GM12878 (cell line): ENCODE results near the gene RPL22. TPM values are rescaled to one million over a fixed set of nuclear protein-coding genes. Genes with fewer than 3 reads are reported as not detected.

ENCODE experiments used
- ATAC-seq: fragments of 200-7000 bp; cut with Tn5 transposase; 3 replicates; pipeline ENCODE4 v1.9.1; 2020; ENCODE audit warnings: mild to moderate bottlenecking, moderate library complexity
- BruUV-seq: library from RNA; stranded (reverse); fragments of 400-500 nt; replicated peaks from 2 replicates; lab custom pipeline; 2021; lab: Mats Ljungman, UMichigan
- CTCF ChIA-PET: fragments of 300-600 bp; sonication (Branson Sonifier 250); formaldehyde crosslinking; extraction: SDS; loops from one replicate; lab custom pipeline; 2021; ENCODE audit warnings: inconsistent platforms; lab: Yijun Ruan, JAX
- POLR2A ChIA-PET: fragments of 350-600 bp; formaldehyde crosslinking; extraction: SDS; loops from one replicate; lab custom pipeline; 2021; ENCODE audit warnings: inconsistent platforms; lab: Charles Lee
- RAD21 ChIA-PET: fragments of 300-600 bp; sonication (Branson Sonifier 250); formaldehyde crosslinking; loops from one replicate; lab custom pipeline; 2023; ENCODE audit warnings: antibody characterized with exemption; ENCODE audit not compliant: unreplicated experiment; lab: Charles Lee
- SMC1A ChIA-PET: fragments of 300-600 bp; sonication (Branson Sonifier 250); formaldehyde crosslinking; loops from one replicate; lab custom pipeline; 2023; ENCODE audit not compliant: unreplicated experiment, uncharacterized antibody; lab: Charles Lee
- DNase-seq: peaks from one replicate; pipeline ENCODE4 v3.0.0-alpha.2; 2011; ENCODE audit warnings: low read depth, low spot score
- FAIRE-seq: peaks from 3 replicates; lab custom pipeline; 2011; peaks lifted over from hg19 to GRCh38; lab: Jason Lieb, UNC
- H2AFZ ChIP-seq: 2 replicates; pipeline ENCODE4 v1.6.0; 2011; ENCODE audit warnings: low read depth, low read length, control low read depth; ENCODE audit not compliant: control insufficient read depth
- H3K27ac ChIP-seq: 2 replicates; pipeline ENCODE4 v1.5.1; 2011; ENCODE audit warnings: control low read depth; ENCODE audit not compliant: control insufficient read depth, insufficient read depth
- H3K27me3 ChIP-seq, 2 experiments: replicated peaks in 1 of 2; 2 replicates each; pipeline versions ENCODE4 v1.6.0 to v1.6.1; 2011; ENCODE audit warnings: low read length in 1 of 2; ENCODE audit not compliant: control insufficient read depth in 2 of 2, insufficient read depth in 2 of 2
- H3K36me3 ChIP-seq, 2 experiments: 2 replicates each; pipeline ENCODE4 v1.5.1; 2011; ENCODE audit warnings: low read length in 1 of 2; ENCODE audit not compliant: control insufficient read depth in 2 of 2, insufficient read depth in 2 of 2
- H3K4me1 ChIP-seq: 2 replicates; pipeline ENCODE4 v1.6.1; 2011; ENCODE audit warnings: mild to moderate bottlenecking, low read length, moderate library complexity, mixed read lengths; ENCODE audit not compliant: control insufficient read depth, insufficient read depth
- H3K4me2 ChIP-seq: 2 replicates; pipeline ENCODE4 v1.6.0; 2011; ENCODE audit warnings: control low read depth; ENCODE audit not compliant: control insufficient read depth, insufficient read depth
- H3K4me3 ChIP-seq: fragments of 200-600 bp; sonication (generic); 2 replicates; pipeline ENCODE4 v1.5.1; 2016
- H3K79me2 ChIP-seq: 2 replicates; pipeline ENCODE4 v1.6.0; 2011; ENCODE audit warnings: low read length; ENCODE audit not compliant: control insufficient read depth, insufficient read depth
- H3K9ac ChIP-seq: 2 replicates; pipeline ENCODE4 v1.8.0; 2011; ENCODE audit warnings: low read length, control low read depth, mixed read lengths; ENCODE audit not compliant: control insufficient read depth, insufficient read depth
- H3K9me3 ChIP-seq: replicated peaks from 3 replicates; pipeline ENCODE4 v1.5.1; 2011; ENCODE audit warnings: mild to moderate bottlenecking, low read length; ENCODE audit not compliant: control insufficient read depth, insufficient read depth
- H4K20me1 ChIP-seq: 2 replicates; pipeline ENCODE4 v1.6.0; 2011; ENCODE audit not compliant: control insufficient read depth, insufficient read depth
- BCLAF1 ChIP-seq: fragments of 450-650 bp; IDR thresholded peaks from 2 replicates; pipeline ENCODE4 v1.6.1; 2017; ENCODE audit warnings: antibody characterized with exemption, mild to moderate bottlenecking, moderate library complexity
- CEBPB ChIP-seq, 2 experiments: fragments of 150-350 bp in 1 of 2; IDR thresholded peaks; 2 replicates each; pipeline ENCODE4 v1.6.1; 2012 to 2014; ENCODE audit warnings: low read depth in 2 of 2, low read length in 2 of 2, borderline replicate concordance in 1 of 2, inconsistent platforms in 1 of 2
- E2F8 ChIP-seq: fragments of 450-650 bp; IDR thresholded peaks from 2 replicates; pipeline ENCODE4 v1.6.1; 2018; ENCODE audit warnings: mild to moderate bottlenecking, low read depth, moderate library complexity; ENCODE audit not compliant: partially characterized antibody
- E4F1 ChIP-seq: fragments of 450-650 bp; IDR thresholded peaks from 2 replicates; pipeline ENCODE4 v1.6.1; 2018; ENCODE audit warnings: borderline replicate concordance, mild to moderate bottlenecking; ENCODE audit not compliant: partially characterized antibody
- EP300 ChIP-seq, 2 experiments: fragments of 150-350 bp in 1 of 2; IDR thresholded peaks; 2 replicates each; pipeline ENCODE4 v1.6.1; 2011 to 2012; ENCODE audit warnings: low read depth in 2 of 2, low read length in 2 of 2, borderline replicate concordance in 1 of 2, improper control_type of control experiment in 1 of 2, inconsistent platforms in 1 of 2; ENCODE audit not compliant: control insufficient read depth in 1 of 2
- FOXM1 ChIP-seq: IDR thresholded peaks from 2 replicates; pipeline ENCODE4 v1.6.1; 2012; ENCODE audit warnings: low read depth, mild to moderate bottlenecking, inconsistent platforms, low read length, moderate library complexity
- HSF1 ChIP-seq: fragments of 150-350 bp; IDR thresholded peaks from 2 replicates; pipeline ENCODE4 v1.6.1; 2014; ENCODE audit warnings: mild to moderate bottlenecking, low read depth, low read length
- NFIC ChIP-seq: IDR thresholded peaks from 2 replicates; pipeline ENCODE4 v1.6.1; 2012; ENCODE audit warnings: low read depth, mild to moderate bottlenecking, inconsistent platforms, low read length, moderate library complexity
- PAX8 ChIP-seq: fragments of 450-650 bp; IDR thresholded peaks from 2 replicates; pipeline ENCODE4 v1.6.1; 2017; ENCODE audit warnings: mild to moderate bottlenecking, moderate library complexity
- PML ChIP-seq: IDR thresholded peaks from 2 replicates; pipeline ENCODE4 v1.6.1; 2012; ENCODE audit warnings: low read length, inconsistent platforms
- SMAD1 ChIP-seq: fragments of 450-650 bp; IDR thresholded peaks from 2 replicates; pipeline ENCODE4 v1.6.1; 2018; ENCODE audit warnings: mild to moderate bottlenecking, low read depth; ENCODE audit not compliant: partially characterized antibody
- YBX1 ChIP-seq: fragments of 450-650 bp; IDR thresholded peaks from 2 replicates; pipeline ENCODE4 v1.6.1; 2016; ENCODE audit warnings: antibody characterized with exemption
- WGBS: methylation state at CpG from one replicate; pipeline ENCODE4 v1.1.6; 2016; ENCODE audit warnings: low lambda C conversion rate; ENCODE audit not compliant: insufficient replicate concordance, insufficient coverage; ENCODE audit errors: missing lambda C conversion rate; 5-methylcytosine and 5-hydroxymethylcytosine counted together
- in situ Hi-C: fragments of 300-500 bp; cut with MboI; formaldehyde crosslinking; loops from 9 replicates; pipeline ENCODE4 v1.14.3; 2018; ENCODE audit warnings: mixed read lengths
- intact Hi-C: fragments of 100-400 bp; cut with micrococcal nuclease; formaldehyde crosslinking; loops from one replicate; pipeline ENCODE4 v1.14.2; 2022; ENCODE audit not compliant: unreplicated experiment
- polyA plus RNA-seq, 11 experiments: library from polyadenylated mRNA; depleted of rRNA in 4 of 11; unstranded in 6 of 11; stranded (reverse) in 5 of 11; fragments of >200 nt; fragmentation: Nextera tagmentation in 4 of 11; fragmentation: Illumina TruSeq in 1 of 11; extraction: Ambion mirVana in 4 of 11; extraction: Trizol in 1 of 11; gene quantifications; 1 replicate in 1 of 11; 2 replicates in 10 of 11; pipeline versions ENCODE4 v1.2.1 to v1.2.3, GENCODE V29; 2011 to 2016; ENCODE audit warnings: inconsistent platforms in 2 of 11, missing spikeins in 2 of 11, low read depth in 1 of 11
- total RNA-seq, 4 experiments: library from RNA; depleted of rRNA in 3 of 4; stranded (reverse); fragments of >200 nt in 3 of 4; fragmentation: Illumina TruSeq in 1 of 4; extraction: Trizol in 1 of 4; gene quantifications; 2 replicates each; pipeline versions ENCODE4 v1.2.1 to v1.2.3, GENCODE V29; 2013 to 2021

The RPL22 gene
- total and polyA plus RNA-seq, 10 of the 15 experiments (the other 5 are each of a cell fraction or from before 2014, with no cell fraction given) = 191 to 560 (median 430) TPM

- TF ChIP-seq CEBPB (IDR thresholded peaks at IDR 0.05; ENCODE audit: borderline replicate concordance in 1 of 2, low read depth in 2 of 2, low read length in 2 of 2) (no peak), E2F8 (no peak), YBX1 (no peak)
These were observed 41.7 kb downstream of the RPL22 start (continued) for GRCh38 chr1:6157528-6158174.

GRCh38 chr1:6157132-6157527 lies 42.3 kb downstream of the RPL22 start:
- ChIA-PET RAD21 (no interaction called here), POLR2A (no interaction called here), CTCF (no interaction called here), SMC1A (no interaction called here)
- no peak overlapping the region for H3K9ac ChIP-seq
- H4K20me1 ChIP-seq = no peaks in the 10 kb centered on the region
- H3K36me3 ChIP-seq = no peaks in the 10 kb centered on the region
- no peak overlapping the region for H3K4me2 ChIP-seq
- H3K9me3 ChIP-seq = no peaks in the 10 kb centered on the region
- WGBS = 0% methylated on average over 2 of the region's 2 CpGs
- ATAC-seq (no peak), FAIRE-seq (no peak), DNase-seq (no peak)
- in situ Hi-C loops (no loop called here), intact Hi-C loops (no loop called here)
- no TSS peak for BruUV-seq
- no peaks in the 10 kb centered on the region for H3K79me2 ChIP-seq
- H3K27ac ChIP-seq = no peak overlapping the region
- no peaks in the 10 kb centered on the region for H3K4me1 ChIP-seq
- no peak overlapping the region for H2AFZ ChIP-seq
- H3K27me3 ChIP-seq = no peaks in the 10 kb centered on the region; a peak in 1 of 4 replicates
- no peak overlapping the region for H3K4me3 ChIP-seq
- TF ChIP-seq BCLAF1 (no peak), SMAD1 (no peak), E4F1 (no peak), FOXM1 (no peak), NFIC (no peak), EP300 (IDR thresholded peaks at IDR 0.05; ENCODE audit: borderline replicate concordance in 1 of 2, control insufficient read depth in 1 of 2, low read depth in 2 of 2, low read length in 2 of 2) (no peak), PML (no peak), HSF1 (no peak), PAX8 (no peak)
